Colon (tissue), 2 donors: ENCODE data around the gene IDH2.
"Not testable (repeated sequence)": the region's sequence is repeated elsewhere in the genome, so short reads cannot be mapped to it uniquely, and the experiment has no call there.

ENCODE experiments used
- FAIRE-seq: peaks from 2 replicates; lab custom pipeline; 2012; peaks lifted over from hg19 to GRCh38; lab: Jason Lieb, UNC
- donor health status: control.
- donor health status: control.

Gene IDH2

GRCh38 chr15:90101969-90102890 lies at the start of gene IDH2:
Gene IDH2 (minus strand): TSS chr15:90102468. CDS start chr15:90102390, 78 bp downstream.
- FAIRE-seq, result no peak

GRCh38 chr15:90150551-90150950 lies 48.3 kb upstream of the IDH2 start:
- FAIRE-seq, result not testable (repeated sequence)

- FAIRE-seq, result no peak
Observed at GRCh38 chr15:90149609-90150340, 47.5 kb upstream of the IDH2 start.

GRCh38 chr15:90146198-90146761 lies 44.0 kb upstream of the IDH2 start:
- not testable (repeated sequence) for FAIRE-seq

- FAIRE-seq, result no peak
Observed at GRCh38 chr15:90145761-90146160, 43.5 kb upstream of the IDH2 start.

- no peak for FAIRE-seq
Observed at GRCh38 chr15:90145259-90145658, 43.0 kb upstream of the IDH2 start.

GRCh38 chr15:90143166-90143655 lies 40.9 kb upstream of the IDH2 start:
- FAIRE-seq, result no peak

GRCh38 chr15:90142216-90143165 lies 40.2 kb upstream of the IDH2 start:
- FAIRE-seq, result no peak

- FAIRE-seq, result no peak
Observed at GRCh38 chr15:90141646-90142045, 39.4 kb upstream of the IDH2 start.

- FAIRE-seq, result not testable (repeated sequence)
Observed at GRCh38 chr15:90139549-90139948, 37.3 kb upstream of the IDH2 start.

- FAIRE-seq, result no peak
Observed at GRCh38 chr15:90138071-90138833, 36.0 kb upstream of the IDH2 start.

- FAIRE-seq, result no peak
Observed at GRCh38 chr15:90132437-90132836, 30.2 kb upstream of the IDH2 start.

- no peak for FAIRE-seq
Observed at GRCh38 chr15:90131848-90132247, 29.6 kb upstream of the IDH2 start.

- no peak for FAIRE-seq
Observed at GRCh38 chr15:90130291-90130690, 28.0 kb upstream of the IDH2 start.

GRCh38 chr15:90126596-90127435 lies 24.5 kb upstream of the IDH2 start:
- no peak for FAIRE-seq

GRCh38 chr15:90126022-90126421 lies 23.8 kb upstream of the IDH2 start:
- FAIRE-seq, result no peak

GRCh38 chr15:90124507-90124906 lies 22.2 kb upstream of the IDH2 start:
- no peak for FAIRE-seq

GRCh38 chr15:90121086-90121485 lies 18.8 kb upstream of the IDH2 start:
- no peak for FAIRE-seq

GRCh38 chr15:90119367-90119766 lies 17.1 kb upstream of the IDH2 start:
- no peak for FAIRE-seq

GRCh38 chr15:90115783-90116182 lies 13.5 kb upstream of the IDH2 start:
- no peak for FAIRE-seq
